K562 (cell line): ENCODE results near the gene HINT3. TPM values are rescaled to one million over a fixed set of nuclear protein-coding genes. Genes with fewer than 3 reads are reported as not detected.

Experiments
- BCL6 ChIP-seq: fragments of 250-450 bp; sonication (Bioruptor Pico); IDR thresholded peaks from 2 replicates; pipeline ENCODE4 v1.4.0; 2020
- BHLHE40 ChIP-seq: IDR thresholded peaks from 2 replicates; pipeline ENCODE4 v1.6.1; 2011; ENCODE audit warnings: low read length, improper control_type of control experiment
- BRCA1 ChIP-seq, 2 experiments: fragments of 450-650 bp in 1 of 2; sonication (generic) in 1 of 2; formaldehyde crosslinking in 1 of 2; IDR thresholded peaks; 2 replicates each; pipeline versions ENCODE4 v1.5.0 to v1.6.1; 2017 to 2020; ENCODE audit warnings: mild to moderate bottlenecking in 1 of 2, missing genetic modification reagents in 1 of 2
- NCOA6 ChIP-seq: fragments of 450-650 bp; IDR thresholded peaks from 2 replicates; pipeline ENCODE4 v1.6.1; 2017; ENCODE audit warnings: mild to moderate bottlenecking
- NR2C2 ChIP-seq, 2 experiments: fragments of 200-800 bp in 1 of 2; sonication (Bioruptor generic) in 1 of 2; sonication (generic) in 1 of 2; formaldehyde crosslinking in 1 of 2; IDR thresholded peaks; 2 replicates each; pipeline versions ENCODE4 v1.6.1 to v1.8.0; 2016 to 2022; ENCODE audit warnings: mild to moderate bottlenecking in 1 of 2, missing compliant biosample characterization in 1 of 2, missing genetic modification characterization in 1 of 2, missing genetic modification reagents in 1 of 2
- PRDM10 ChIP-seq: fragments of 450-650 bp; IDR thresholded peaks from 2 replicates; pipeline ENCODE4 v1.6.1; 2018; ENCODE audit not compliant: partially characterized antibody
- VEZF1 ChIP-seq: fragments of 200-800 bp; sonication (Bioruptor generic); IDR thresholded peaks from 2 replicates; pipeline ENCODE4 v1.6.1; 2017; ENCODE audit warnings: missing genetic modification characterization, missing compliant biosample characterization
- ZFPM2 ChIP-seq: fragments of 250-450 bp; sonication (Bioruptor Pico); IDR thresholded peaks from 2 replicates; pipeline ENCODE4 v1.5.1; 2022; ENCODE audit warnings: mild to moderate bottlenecking
- ZNF280A ChIP-seq: fragments of 450-650 bp; IDR thresholded peaks from 2 replicates; pipeline ENCODE4 v1.6.1; 2018; ENCODE audit warnings: mild to moderate bottlenecking, low read depth; ENCODE audit not compliant: partially characterized antibody
- ZZZ3 ChIP-seq: fragments of 450-650 bp; IDR thresholded peaks from 2 replicates; pipeline ENCODE4 v1.6.1; 2016; ENCODE audit warnings: antibody characterized with exemption, mild to moderate bottlenecking, moderate library complexity
- polyA plus RNA-seq, 8 experiments: library from polyadenylated mRNA; depleted of rRNA in 4 of 8; stranded (reverse) in 5 of 8; unstranded in 3 of 8; fragments of >200 nt; fragmentation: Nextera tagmentation in 2 of 8; fragmentation: Illumina TruSeq in 1 of 8; extraction: Ambion mirVana in 2 of 8; extraction: Trizol in 1 of 8; gene quantifications; 2 replicates each; pipeline versions ENCODE4 v1.2.1 to v1.2.3, GENCODE V29; 2011 to 2014; ENCODE audit warnings: inconsistent platforms in 1 of 8, missing spikeins in 1 of 8
- total RNA-seq, 7 experiments: library from RNA; depleted of rRNA in 6 of 7; stranded (reverse); fragments of >200 nt in 6 of 7; fragmentation: Illumina TruSeq in 2 of 7; extraction: Trizol in 2 of 7; gene quantifications; 2 replicates each; pipeline versions ENCODE4 v1.2.1 to v1.2.3, GENCODE V29; 2011 to 2021; ENCODE audit warnings: low replicate concordance in 1 of 7
- TF ChIP-seq, protein P1 (sequence below): fragments of 450-650 bp; IDR thresholded peaks from 2 replicates; pipeline ENCODE4 v1.7.1; 2018; ENCODE audit warnings: mild to moderate bottlenecking, low read depth; ENCODE audit not compliant: partially characterized antibody
- TF ChIP-seq, protein P2 (sequence below): sonication (generic); formaldehyde crosslinking; IDR thresholded peaks from 2 replicates; pipeline ENCODE4 v1.8.1; 2023; ENCODE audit warnings: mild to moderate bottlenecking, missing genetic modification reagents
- TF ChIP-seq, protein P3 (sequence below): fragments of 450-650 bp; formaldehyde crosslinking; conservative IDR thresholded peaks from 2 replicates; pipeline ENCODE4 v1.4.0; 2022; ENCODE audit warnings: mild to moderate bottlenecking, missing genetic modification characterization

Gene HINT3
- total and polyA plus RNA-seq, 9 of the 15 experiments (the other 6 are each of a cell fraction or from before 2014, with no cell fraction given), result 1.4 to 16.6 (median 10.8) TPM

- TF ChIP-seq, protein P1, sequence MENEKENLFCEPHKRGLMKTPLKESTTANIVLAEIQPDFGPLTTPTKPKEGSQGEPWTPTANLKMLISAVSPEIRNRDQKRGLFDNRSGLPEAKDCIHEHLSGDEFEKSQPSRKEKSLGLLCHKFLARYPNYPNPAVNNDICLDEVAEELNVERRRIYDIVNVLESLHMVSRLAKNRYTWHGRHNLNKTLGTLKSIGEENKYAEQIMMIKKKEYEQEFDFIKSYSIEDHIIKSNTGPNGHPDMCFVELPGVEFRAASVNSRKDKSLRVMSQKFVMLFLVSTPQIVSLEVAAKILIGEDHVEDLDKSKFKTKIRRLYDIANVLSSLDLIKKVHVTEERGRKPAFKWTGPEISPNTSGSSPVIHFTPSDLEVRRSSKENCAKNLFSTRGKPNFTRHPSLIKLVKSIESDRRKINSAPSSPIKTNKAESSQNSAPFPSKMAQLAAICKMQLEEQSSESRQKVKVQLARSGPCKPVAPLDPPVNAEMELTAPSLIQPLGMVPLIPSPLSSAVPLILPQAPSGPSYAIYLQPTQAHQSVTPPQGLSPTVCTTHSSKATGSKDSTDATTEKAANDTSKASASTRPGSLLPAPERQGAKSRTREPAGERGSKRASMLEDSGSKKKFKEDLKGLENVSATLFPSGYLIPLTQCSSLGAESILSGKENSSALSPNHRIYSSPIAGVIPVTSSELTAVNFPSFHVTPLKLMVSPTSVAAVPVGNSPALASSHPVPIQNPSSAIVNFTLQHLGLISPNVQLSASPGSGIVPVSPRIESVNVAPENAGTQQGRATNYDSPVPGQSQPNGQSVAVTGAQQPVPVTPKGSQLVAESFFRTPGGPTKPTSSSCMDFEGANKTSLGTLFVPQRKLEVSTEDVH, result peak; percentile 86
- TF ChIP-seq ZNF280A (no peak), ZFPM2 (no peak), NR2C2 (CRISPR knock-in tag; IDR thresholded peaks at IDR 0.05) (peak; percentile 90), NR2C2 (tag; IDR thresholded peaks at IDR 0.05) (peak; percentile 91), PRDM10 (peak; percentile 27), BCL6 (no peak), BRCA1 (IDR thresholded peaks at IDR 0.05) (no peak), BRCA1 (CRISPR knock-in tag; IDR thresholded peaks at IDR 0.05) (no peak), ZZZ3 (no peak), BHLHE40 (peak; percentile 63), NCOA6 (peak; percentile 84), VEZF1 (CRISPR knock-in tag) (peak; percentile 44)
- TF ChIP-seq, protein P2, sequence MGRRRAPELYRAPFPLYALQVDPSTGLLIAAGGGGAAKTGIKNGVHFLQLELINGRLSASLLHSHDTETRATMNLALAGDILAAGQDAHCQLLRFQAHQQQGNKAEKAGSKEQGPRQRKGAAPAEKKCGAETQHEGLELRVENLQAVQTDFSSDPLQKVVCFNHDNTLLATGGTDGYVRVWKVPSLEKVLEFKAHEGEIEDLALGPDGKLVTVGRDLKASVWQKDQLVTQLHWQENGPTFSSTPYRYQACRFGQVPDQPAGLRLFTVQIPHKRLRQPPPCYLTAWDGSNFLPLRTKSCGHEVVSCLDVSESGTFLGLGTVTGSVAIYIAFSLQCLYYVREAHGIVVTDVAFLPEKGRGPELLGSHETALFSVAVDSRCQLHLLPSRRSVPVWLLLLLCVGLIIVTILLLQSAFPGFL (CRISPR knock-in tag), result no peak
- TF ChIP-seq, protein P3, sequence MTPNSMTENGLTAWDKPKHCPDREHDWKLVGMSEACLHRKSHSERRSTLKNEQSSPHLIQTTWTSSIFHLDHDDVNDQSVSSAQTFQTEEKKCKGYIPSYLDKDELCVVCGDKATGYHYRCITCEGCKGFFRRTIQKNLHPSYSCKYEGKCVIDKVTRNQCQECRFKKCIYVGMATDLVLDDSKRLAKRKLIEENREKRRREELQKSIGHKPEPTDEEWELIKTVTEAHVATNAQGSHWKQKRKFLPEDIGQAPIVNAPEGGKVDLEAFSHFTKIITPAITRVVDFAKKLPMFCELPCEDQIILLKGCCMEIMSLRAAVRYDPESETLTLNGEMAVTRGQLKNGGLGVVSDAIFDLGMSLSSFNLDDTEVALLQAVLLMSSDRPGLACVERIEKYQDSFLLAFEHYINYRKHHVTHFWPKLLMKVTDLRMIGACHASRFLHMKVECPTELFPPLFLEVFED, result no peak
These were observed at the start of gene HINT3 (continued) for GRCh38 chr6:125956506-125957390.
